Mesenchymal stem cell (in vitro differentiated cells and primary cell): ENCODE results near the gene SARDH.

Source experiments
- DNase-seq: peaks from one replicate; pipeline ENCODE4 v3.0.0-alpha.2; 2013
- H2AFZ ChIP-seq: one replicate; pipeline ENCODE4 v1.6.1; 2013; ENCODE audit warnings: low read depth, mild to moderate bottlenecking, control low read depth, inconsistent platforms, low read length, moderate library complexity
- H2AK5ac ChIP-seq: 2 replicates; pipeline ENCODE4 v1.6.1; 2013; ENCODE audit warnings: low read length, moderate library complexity, mild to moderate bottlenecking, inconsistent platforms; ENCODE audit not compliant: severe bottlenecking
- H2BK120ac ChIP-seq: one replicate; pipeline ENCODE4 v1.6.1; 2013; ENCODE audit warnings: low read depth, mild to moderate bottlenecking, inconsistent platforms, low read length, moderate library complexity
- H2BK12ac ChIP-seq, 2 experiments: one replicate each; pipeline ENCODE4 v1.6.1; 2013; ENCODE audit warnings: inconsistent platforms in 2 of 2, low read length in 2 of 2, mild to moderate bottlenecking in 2 of 2, moderate library complexity in 2 of 2, control low read depth in 1 of 2
- H2BK15ac ChIP-seq: one replicate; pipeline ENCODE4 v1.6.1; 2013; ENCODE audit warnings: mild to moderate bottlenecking, low read depth, inconsistent platforms; ENCODE audit not compliant: poor library complexity, severe bottlenecking
- H2BK5ac ChIP-seq: 2 replicates; pipeline ENCODE4 v1.6.1; 2013; ENCODE audit warnings: low read depth, mild to moderate bottlenecking, low read length, control low read depth, inconsistent platforms; ENCODE audit not compliant: poor library complexity, severe bottlenecking
- H3K14ac ChIP-seq, 2 experiments: one replicate each; pipeline ENCODE4 v1.6.1; 2013; ENCODE audit warnings: inconsistent platforms in 2 of 2, low read length in 2 of 2, control low read depth in 1 of 2, mild to moderate bottlenecking in 1 of 2, moderate library complexity in 1 of 2
- H3K18ac ChIP-seq, 2 experiments: one replicate each; pipeline ENCODE4 v1.6.1; 2013; ENCODE audit warnings: inconsistent platforms in 2 of 2, low read length in 2 of 2, control low read depth in 1 of 2, low read depth in 1 of 2, mild to moderate bottlenecking in 1 of 2
- H3K23ac ChIP-seq, 2 experiments: one replicate each; pipeline ENCODE4 v1.6.1; 2013; ENCODE audit warnings: inconsistent platforms in 2 of 2, low read length in 2 of 2, mild to moderate bottlenecking in 2 of 2, moderate library complexity in 2 of 2, control low read depth in 1 of 2
- H3K27ac ChIP-seq: 2 replicates; pipeline ENCODE4 v1.5.1; 2013; ENCODE audit warnings: mild to moderate bottlenecking, moderate library complexity, low read length, control low read depth, inconsistent platforms; ENCODE audit not compliant: poor library complexity, severe bottlenecking
- H3K27me3 ChIP-seq, 2 experiments: 2 replicates each; pipeline versions ENCODE4 v1.6.1 to v1.7.0; 2013; ENCODE audit warnings: low read length in 2 of 2, mild to moderate bottlenecking in 2 of 2, moderate library complexity in 2 of 2, control low read depth in 1 of 2, inconsistent platforms in 1 of 2; ENCODE audit not compliant: control insufficient read depth in 1 of 2, insufficient read depth in 1 of 2
- H3K36me3 ChIP-seq, 2 experiments: 2 replicates each; pipeline versions ENCODE4 v1.6.1 to v1.7.0; 2013; ENCODE audit warnings: low read length in 2 of 2, control low read depth in 1 of 2, inconsistent platforms in 1 of 2, low read depth in 1 of 2, mild to moderate bottlenecking in 1 of 2; ENCODE audit not compliant: insufficient read depth in 2 of 2, control insufficient read depth in 1 of 2
- H3K4ac ChIP-seq, 2 experiments: one replicate each; pipeline ENCODE4 v1.6.1; 2013; ENCODE audit warnings: inconsistent platforms in 2 of 2, low read length in 2 of 2, mild to moderate bottlenecking in 2 of 2, moderate library complexity in 2 of 2, control low read depth in 1 of 2, low read depth in 1 of 2
- H3K4me1 ChIP-seq: 2 replicates; pipeline ENCODE4 v1.6.1; 2013; ENCODE audit warnings: low read depth, low read length, control low read depth; ENCODE audit not compliant: control insufficient read depth, insufficient read depth
- H3K4me2 ChIP-seq: 2 replicates; pipeline ENCODE4 v1.6.1; 2013; ENCODE audit warnings: low read length, mild to moderate bottlenecking, inconsistent platforms; ENCODE audit not compliant: poor library complexity, severe bottlenecking
- H3K4me3 ChIP-seq, 2 experiments: 2 replicates each; pipeline versions ENCODE4 v1.5.1 to v1.7.0; 2013; ENCODE audit warnings: low read length in 2 of 2, mild to moderate bottlenecking in 2 of 2, control low read depth in 1 of 2, low read depth in 1 of 2; ENCODE audit not compliant: insufficient read depth in 1 of 2
- H3K79me1 ChIP-seq: replicated peaks from 2 replicates; pipeline ENCODE4 v1.6.1; 2013; ENCODE audit warnings: mild to moderate bottlenecking, control low read depth, low read length, inconsistent platforms; ENCODE audit not compliant: poor library complexity, severe bottlenecking
- H3K9ac ChIP-seq: 2 replicates; pipeline ENCODE4 v1.7.0; 2013; ENCODE audit warnings: mild to moderate bottlenecking, low read length, moderate library complexity
- H3K9me3 ChIP-seq: 2 replicates; pipeline ENCODE4 v1.7.0; 2013; ENCODE audit warnings: mild to moderate bottlenecking, low read length; ENCODE audit not compliant: control insufficient read depth
- H4K8ac ChIP-seq: one replicate; pipeline ENCODE4 v1.6.1; 2013; ENCODE audit warnings: inconsistent platforms, mild to moderate bottlenecking, low read length, moderate library complexity
- H4K91ac ChIP-seq: one replicate; pipeline ENCODE4 v1.6.1; 2013; ENCODE audit warnings: mild to moderate bottlenecking, low read length, inconsistent platforms
- WGBS: methylation state at CpG from one replicate; pipeline ENCODE4 v1.1.7; 2013; ENCODE audit warnings: mixed read lengths; 5-methylcytosine and 5-hydroxymethylcytosine counted together

Gene SARDH

DNA sequence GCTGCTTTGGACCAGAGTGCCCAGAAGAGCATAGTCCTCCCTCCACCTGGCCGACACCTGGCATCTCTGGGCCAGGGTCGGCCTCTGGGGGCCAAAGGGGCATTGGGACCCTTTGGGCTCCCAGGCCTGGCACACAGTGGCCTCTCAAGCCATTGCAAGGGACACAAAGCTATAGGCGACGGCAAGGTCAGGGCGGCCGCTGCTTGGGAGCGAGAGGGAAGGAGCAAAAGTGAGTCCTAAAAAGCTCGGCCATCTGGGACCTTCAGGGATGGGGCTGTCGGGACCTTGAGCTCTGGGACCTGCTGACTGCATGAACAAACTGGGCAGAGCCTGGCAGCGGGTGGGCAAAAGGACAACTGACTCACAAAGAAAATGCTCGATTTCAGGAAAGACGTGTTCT lies 88.1 kb downstream of the SARDH start:
- no peak overlapping the region for H4K91ac ChIP-seq
- no peak overlapping the region for H2AFZ ChIP-seq
- H2BK12ac ChIP-seq, result no peak overlapping the region
- no peak for DNase-seq
- no peak overlapping the region for H4K8ac ChIP-seq
- H3K18ac ChIP-seq, result no peak overlapping the region
- no peak overlapping the region for H2BK15ac ChIP-seq
- H3K36me3 ChIP-seq, result no peaks in the 10 kb centered on the region
- H2BK5ac ChIP-seq, result no peak overlapping the region
- no peak overlapping the region for H3K4me2 ChIP-seq
- no peaks in the 10 kb centered on the region for H3K79me1 ChIP-seq
- no peak overlapping the region for H3K9ac ChIP-seq
- no peak overlapping the region for H3K23ac ChIP-seq
- no peak overlapping the region for H3K4ac ChIP-seq
- no peaks in the 10 kb centered on the region for H3K9me3 ChIP-seq
- H3K27ac ChIP-seq, result no peak overlapping the region
- H3K4me1 ChIP-seq, result no peaks in the 10 kb centered on the region
- H3K27me3 ChIP-seq, result peaks cover 73 to 92% of the 10 kb centered on the region in 2 experiments
- 91% methylated on average over 12 of the region's 12 CpGs for WGBS
- no peak overlapping the region for H3K14ac ChIP-seq
- no peak overlapping the region for H2AK5ac ChIP-seq
- no peak overlapping the region for H3K4me3 ChIP-seq
- no peak overlapping the region for H2BK120ac ChIP-seq

- Histone ChIP-seq H3K9me3 (no peaks in the 10 kb centered on the region), H3K23ac (no peak overlapping the region), H3K4me1 (no peaks in the 10 kb centered on the region), H2BK15ac (no peak overlapping the region), H4K91ac (no peak overlapping the region), H3K18ac (no peak overlapping the region), H3K4me2 (no peak overlapping the region), H3K27me3 (peaks cover 72 to 92% of the 10 kb centered on the region in 2 experiments), H3K9ac (no peak overlapping the region), H4K8ac (no peak overlapping the region), H3K14ac (no peak overlapping the region), H3K4ac (no peak overlapping the region), H3K79me1 (no peaks in the 10 kb centered on the region), H2AFZ (no peak overlapping the region), H2BK5ac (no peak overlapping the region), H2AK5ac (no peak overlapping the region), H2BK120ac (no peak overlapping the region), H3K4me3 (no peak overlapping the region), H3K27ac (no peak overlapping the region), H3K36me3 (no peaks in the 10 kb centered on the region), H2BK12ac (no peak overlapping the region)
- WGBS, result 89% methylated on average over 7 of the region's 7 CpGs
- no peak for DNase-seq
Measured at GRCh38 chr9:133649194-133649593, 89.0 kb downstream of the SARDH start.

DNA sequence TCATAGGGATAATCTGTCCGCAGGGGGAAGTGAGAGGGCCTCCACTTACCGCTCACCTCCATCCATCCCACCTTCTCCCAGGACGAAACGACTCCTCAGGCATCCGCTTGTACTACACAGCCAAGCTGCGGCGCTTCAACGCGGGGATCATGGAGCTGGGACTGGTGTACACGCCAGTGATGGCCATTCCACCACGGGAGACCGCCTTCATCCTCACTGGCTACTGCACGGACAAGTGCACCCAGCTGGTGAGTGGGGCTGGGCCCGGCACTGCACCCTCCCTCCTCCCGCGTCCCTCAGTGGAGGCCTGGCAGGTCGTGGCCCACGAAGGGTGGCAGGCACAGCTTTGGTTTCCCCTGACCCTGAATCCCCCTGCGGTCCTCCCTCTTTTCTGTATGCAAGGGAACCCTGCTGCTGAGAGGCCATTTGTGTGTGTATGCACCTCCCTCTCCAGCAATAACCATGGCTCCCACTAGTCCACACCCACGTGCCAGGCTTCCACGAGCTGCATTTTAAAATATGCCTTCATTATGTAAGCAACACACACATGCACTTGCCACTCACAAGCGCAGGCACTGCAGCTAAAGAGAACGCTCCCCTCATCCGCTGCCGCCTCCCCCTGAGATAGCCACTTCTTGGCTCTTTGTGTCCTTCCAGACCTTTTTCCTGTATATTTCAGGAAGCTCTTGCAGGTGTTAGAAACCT lies 90.2 kb downstream of the SARDH start:
- no peak overlapping the region for H2BK5ac ChIP-seq
- no peak overlapping the region for H3K18ac ChIP-seq
- no peak for DNase-seq
- H2AFZ ChIP-seq, result no peak overlapping the region
- H3K79me1 ChIP-seq, result no peaks in the 10 kb centered on the region
- H3K27me3 ChIP-seq, result peaks cover 68 to 92% of the 10 kb centered on the region in 2 experiments
- no peak overlapping the region for H2BK12ac ChIP-seq
- no peak overlapping the region for H4K8ac ChIP-seq
- no peak overlapping the region for H2BK15ac ChIP-seq
- no peak overlapping the region for H3K9ac ChIP-seq
- no peaks in the 10 kb centered on the region for H3K4me1 ChIP-seq
- H2BK120ac ChIP-seq, result no peak overlapping the region
- 85% methylated on average over 24 of the region's 25 CpGs for WGBS
- no peak overlapping the region for H3K23ac ChIP-seq
- H3K36me3 ChIP-seq, result no peaks in the 10 kb centered on the region
- no peaks in the 10 kb centered on the region for H3K9me3 ChIP-seq
- peak overlapping the region; percentile 3 for H4K91ac ChIP-seq
- H3K4ac ChIP-seq, result no peak overlapping the region
- H3K27ac ChIP-seq, result no peak overlapping the region
- no peak overlapping the region for H3K14ac ChIP-seq
- H2AK5ac ChIP-seq, result no peak overlapping the region
- no peak overlapping the region for H3K4me3 ChIP-seq
- H3K4me2 ChIP-seq, result no peak overlapping the region

GRCh38 chr9:133647148-133647547 lies 91.0 kb downstream of the SARDH start:
- no peak overlapping the region for H3K9ac ChIP-seq
- no peak overlapping the region for H4K91ac ChIP-seq
- H3K79me1 ChIP-seq, result no peaks in the 10 kb centered on the region
- H3K18ac ChIP-seq, result no peak overlapping the region
- H3K27ac ChIP-seq, result no peak overlapping the region
- no peak overlapping the region for H2BK5ac ChIP-seq
- H2BK120ac ChIP-seq, result no peak overlapping the region
- no peaks in the 10 kb centered on the region for H3K4me1 ChIP-seq
- no peak overlapping the region for H3K23ac ChIP-seq
- peaks cover 68 to 92% of the 10 kb centered on the region in 2 experiments for H3K27me3 ChIP-seq
- no peak overlapping the region for H3K4me3 ChIP-seq
- H3K4me2 ChIP-seq, result no peak overlapping the region
- WGBS, result 89% methylated on average over 7 of the region's 7 CpGs
- H2BK15ac ChIP-seq, result no peak overlapping the region
- no peak overlapping the region for H3K4ac ChIP-seq
- H2AK5ac ChIP-seq, result no peak overlapping the region
- DNase-seq, result no peak
- H3K9me3 ChIP-seq, result no peaks in the 10 kb centered on the region
- no peak overlapping the region for H2BK12ac ChIP-seq
- H2AFZ ChIP-seq, result no peak overlapping the region
- H3K14ac ChIP-seq, result no peak overlapping the region
- no peak overlapping the region for H4K8ac ChIP-seq
- H3K36me3 ChIP-seq, result no peaks in the 10 kb centered on the region
